GM10266 (cell line): ENCODE measurements around the gene ZMIZ1.

Source experiments
- DNase-seq: peaks from one replicate; pipeline ENCODE4 v3.0.0; 2012; ENCODE audit errors: extremely low spot score
- CTCF ChIP-seq: IDR thresholded peaks from 2 replicates; pipeline ENCODE4 v1.5.1; 2012; ENCODE audit warnings: mild to moderate bottlenecking, low read depth; ENCODE audit not compliant: control insufficient read depth, insufficient read depth; ENCODE audit errors: missing control alignments

Gene ZMIZ1

GRCh38 chr10:79211616-79212015, 142.8 kb downstream of the ZMIZ1 start:
- no peak for TF ChIP-seq CTCF
- DNase-seq = no peak

- TF ChIP-seq CTCF = no peak
Observed at GRCh38 chr10:79215531-79215930, 146.8 kb downstream of the ZMIZ1 start.

GRCh38 chr10:79219322-79219957, 150.7 kb downstream of the ZMIZ1 start:
- TF ChIP-seq CTCF = no peak
- DNase-seq = no peak

More at GRCh38 chr10:79215531-79215930, 146.8 kb downstream of the ZMIZ1 start:
- no peak for DNase-seq

GRCh38 chr10:79220307-79220706, 151.5 kb downstream of the ZMIZ1 start:
- no peak for TF ChIP-seq CTCF

GRCh38 chr10:79221110-79222051, 152.6 kb downstream of the ZMIZ1 start:
- TF ChIP-seq CTCF = no peak
- DNase-seq = no peak

More at GRCh38 chr10:79220307-79220706, 151.5 kb downstream of the ZMIZ1 start:
- DNase-seq = no peak

- DNase-seq = no peak
- no peak for TF ChIP-seq CTCF
Observed at GRCh38 chr10:79222186-79222585, 153.4 kb downstream of the ZMIZ1 start.
